Prostate gland (tissue), 2 donors: Measurements from ENCODE around the gene KCNK1. TPM values are rescaled to one million over a fixed set of nuclear protein-coding genes. Genes with fewer than 3 reads are reported as not detected.

ENCODE experiments used
- DNase-seq: peaks from one replicate; pipeline ENCODE4 v3.0.0-alpha.2; 2019; ENCODE audit warnings: low spot score
- H3K27ac ChIP-seq, 2 donors: fragments of 200-600 bp; sonication (generic); 2 replicates each; pipeline ENCODE4 v1.5.1; 2017 to 2019
- H3K27me3 ChIP-seq: fragments of 200-600 bp; sonication (generic); replicated peaks from 2 replicates; pipeline ENCODE4 v1.5.1; 2019; ENCODE audit not compliant: insufficient read depth
- H3K36me3 ChIP-seq, 2 donors: fragments of 200-600 bp; sonication (generic); 1 replicate in 1 of 2; 2 replicates in 1 of 2; pipeline versions ENCODE4 v1.5.1 to v1.8.1; 2017 to 2019
- H3K4me1 ChIP-seq: fragments of 200-600 bp; sonication (generic); replicated peaks from 2 replicates; pipeline ENCODE4 v1.5.1; 2019
- H3K4me3 ChIP-seq, 2 donors: fragments of 200-600 bp; sonication (generic); 2 replicates each; pipeline ENCODE4 v1.5.1; 2017 to 2019
- H3K9me3 ChIP-seq: fragments of 200-600 bp; sonication (generic); 2 replicates; pipeline ENCODE4 v1.5.1; 2017
- POLR2A ChIP-seq: fragments of 450-650 bp; IDR thresholded peaks from one replicate; pipeline ENCODE4 v1.6.1; 2016; ENCODE audit warnings: antibody characterized with exemption, mild to moderate bottlenecking
- POLR2AphosphoS5 ChIP-seq: sonication (generic); formaldehyde crosslinking; IDR thresholded peaks from one replicate; pipeline ENCODE4 v1.6.1; 2017; ENCODE audit warnings: antibody characterized with exemption
- WGBS: methylation state at CpG from one replicate; pipeline ENCODE4 v1.1.5; 2018; 5-methylcytosine and 5-hydroxymethylcytosine counted together
- intact Hi-C: fragments of 100-400 bp; cut with DNase I; formaldehyde crosslinking; loops from one replicate; pipeline ENCODE4 v1.14.2; 2022
- total RNA-seq, 2 donors: library from RNA; depleted of rRNA; stranded (reverse); fragments of >200 nt; gene quantifications; one replicate each; pipeline ENCODE4 v1.1.0, GENCODE V29; 2016
- TF ChIP-seq, protein P1 (sequence below), 4 experiments: fragments of 200-600 bp in 2 of 4; fragments of 450-650 bp in 2 of 4; sonication (generic) in 2 of 4; IDR thresholded peaks; 1 replicate in 3 of 4; 2 replicates in 1 of 4; pipeline ENCODE4 v1.5.1; 2016 to 2019; ENCODE audit warnings: antibody characterized with exemption in 4 of 4, mild to moderate bottlenecking in 2 of 4, moderate library complexity in 2 of 4

KCNK1 gene
- total RNA-seq, 2 donors from 2014 or later, result 4.0 to 9.7 TPM

DNA sequence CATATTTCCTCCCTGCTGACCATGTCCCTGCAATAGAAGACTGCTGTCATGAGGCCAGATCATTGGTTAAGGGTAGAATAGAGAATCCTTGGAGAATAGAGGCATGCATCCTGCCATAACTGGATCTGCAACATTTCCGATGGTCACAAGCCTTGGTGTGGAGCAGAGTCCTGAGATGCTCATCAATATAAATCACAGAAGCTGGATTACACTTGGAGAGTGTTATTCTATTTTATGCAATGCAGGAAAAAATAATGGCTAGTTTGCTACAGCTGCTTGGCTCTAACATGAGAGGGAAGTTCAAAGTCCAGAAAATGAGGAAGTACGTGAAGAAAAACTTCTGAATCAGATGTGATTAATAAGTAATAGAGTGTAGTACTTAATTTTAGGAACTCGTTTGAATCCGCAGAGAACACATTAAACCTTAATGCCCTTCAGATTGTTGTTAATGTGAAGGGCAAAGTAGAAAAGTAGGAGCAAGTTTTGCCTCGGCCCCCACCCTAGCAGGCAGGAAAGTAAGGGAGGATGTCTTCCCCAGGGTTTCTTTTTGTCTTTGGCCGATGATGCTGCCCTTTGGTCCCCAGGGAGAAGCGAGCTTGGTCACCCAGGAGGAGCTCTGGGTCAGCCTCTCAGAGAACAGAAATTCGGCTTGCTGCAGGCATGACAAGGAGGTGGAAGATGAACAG, 59.5 kb downstream of the KCNK1 start:
- H3K9me3 ChIP-seq, result no peaks in the 10 kb centered on the region
- no peaks in the 10 kb centered on the region for H3K36me3 ChIP-seq
- no peak overlapping the region for H3K4me3 ChIP-seq
- intact Hi-C loops, result no loop called here
- H3K27ac ChIP-seq, result no peak overlapping the region
- no peaks in the 10 kb centered on the region for H3K27me3 ChIP-seq
- DNase-seq, result no peak
- TF ChIP-seq, protein P1, sequence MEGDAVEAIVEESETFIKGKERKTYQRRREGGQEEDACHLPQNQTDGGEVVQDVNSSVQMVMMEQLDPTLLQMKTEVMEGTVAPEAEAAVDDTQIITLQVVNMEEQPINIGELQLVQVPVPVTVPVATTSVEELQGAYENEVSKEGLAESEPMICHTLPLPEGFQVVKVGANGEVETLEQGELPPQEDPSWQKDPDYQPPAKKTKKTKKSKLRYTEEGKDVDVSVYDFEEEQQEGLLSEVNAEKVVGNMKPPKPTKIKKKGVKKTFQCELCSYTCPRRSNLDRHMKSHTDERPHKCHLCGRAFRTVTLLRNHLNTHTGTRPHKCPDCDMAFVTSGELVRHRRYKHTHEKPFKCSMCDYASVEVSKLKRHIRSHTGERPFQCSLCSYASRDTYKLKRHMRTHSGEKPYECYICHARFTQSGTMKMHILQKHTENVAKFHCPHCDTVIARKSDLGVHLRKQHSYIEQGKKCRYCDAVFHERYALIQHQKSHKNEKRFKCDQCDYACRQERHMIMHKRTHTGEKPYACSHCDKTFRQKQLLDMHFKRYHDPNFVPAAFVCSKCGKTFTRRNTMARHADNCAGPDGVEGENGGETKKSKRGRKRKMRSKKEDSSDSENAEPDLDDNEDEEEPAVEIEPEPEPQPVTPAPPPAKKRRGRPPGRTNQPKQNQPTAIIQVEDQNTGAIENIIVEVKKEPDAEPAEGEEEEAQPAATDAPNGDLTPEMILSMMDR (IDR thresholded peaks at IDR 0.05), result no peak
- TF ChIP-seq POLR2AphosphoS5 (no peak), POLR2A (no peak)
- no peaks in the 10 kb centered on the region for H3K4me1 ChIP-seq
- 83% methylated on average over 8 of the region's 8 CpGs for WGBS

DNA sequence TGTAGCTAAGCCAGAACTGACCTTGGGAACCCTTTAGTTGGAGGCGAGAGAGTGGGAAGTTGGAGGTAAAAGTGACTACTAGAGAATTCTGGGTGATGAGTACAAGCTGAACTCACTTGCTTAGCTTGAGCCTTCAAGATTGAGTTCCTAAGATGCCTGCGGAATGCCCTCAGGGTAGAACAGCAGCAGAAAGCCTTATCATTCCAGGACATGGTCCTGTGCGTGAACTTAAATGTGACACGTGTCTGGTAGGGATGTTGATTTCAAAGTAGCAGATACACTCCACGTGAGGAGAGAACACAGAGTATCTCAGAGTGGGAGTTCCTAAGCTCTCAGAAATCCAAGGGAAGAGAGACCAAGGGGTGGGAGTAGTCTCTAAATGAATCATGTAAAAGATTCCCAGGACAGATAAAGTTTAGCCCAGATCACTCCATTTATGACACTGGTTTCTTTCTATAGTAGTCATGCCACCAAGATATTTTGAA, 60.1 kb downstream of the KCNK1 start:
- Histone ChIP-seq H3K36me3 (no peaks in the 10 kb centered on the region), H3K4me1 (no peaks in the 10 kb centered on the region), H3K4me3 (no peak overlapping the region), H3K27ac (no peak overlapping the region), H3K9me3 (no peaks in the 10 kb centered on the region), H3K27me3 (no peaks in the 10 kb centered on the region)
- intact Hi-C loops, result no loop called here
- WGBS, result 87% methylated on average over 5 of the region's 5 CpGs
- DNase-seq, result no peak
- TF ChIP-seq, protein P1 (IDR thresholded peaks at IDR 0.05), result no peak
- no peak for TF ChIP-seq POLR2A
- TF ChIP-seq POLR2AphosphoS5, result no peak

DNA sequence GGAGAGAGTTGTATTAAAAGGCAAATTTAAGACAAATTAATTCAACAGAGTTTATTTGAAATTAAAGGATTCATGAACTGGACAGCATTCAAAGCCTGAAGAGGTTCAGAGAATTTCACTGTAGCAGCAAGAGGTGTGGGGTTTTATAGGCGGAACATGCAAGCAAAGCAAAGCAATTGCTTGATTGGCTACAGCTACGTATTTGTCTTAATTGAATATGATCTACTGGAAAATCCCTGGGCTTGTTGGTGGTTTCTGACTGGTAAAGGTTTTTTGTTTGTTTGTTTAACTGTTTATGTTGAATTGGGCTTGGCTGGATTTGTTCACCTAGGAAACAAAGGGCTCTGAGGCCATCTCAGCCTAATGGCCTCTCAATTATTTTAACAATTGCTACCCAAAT, 61.5 kb downstream of the KCNK1 start:
- no peak overlapping the region for H3K27ac ChIP-seq
- no peak for DNase-seq
- intact Hi-C loops, result no loop called here
- TF ChIP-seq POLR2AphosphoS5 (no peak), POLR2A (no peak)
- TF ChIP-seq, protein P1 (IDR thresholded peaks at IDR 0.05), result no peak
- no peaks in the 10 kb centered on the region for H3K36me3 ChIP-seq
- H3K9me3 ChIP-seq, result no peaks in the 10 kb centered on the region
- H3K4me1 ChIP-seq, result no peaks in the 10 kb centered on the region
- no peaks in the 10 kb centered on the region for H3K27me3 ChIP-seq
- 97% methylated on average over 2 of the region's 2 CpGs for WGBS
- no peak overlapping the region for H3K4me3 ChIP-seq

DNA sequence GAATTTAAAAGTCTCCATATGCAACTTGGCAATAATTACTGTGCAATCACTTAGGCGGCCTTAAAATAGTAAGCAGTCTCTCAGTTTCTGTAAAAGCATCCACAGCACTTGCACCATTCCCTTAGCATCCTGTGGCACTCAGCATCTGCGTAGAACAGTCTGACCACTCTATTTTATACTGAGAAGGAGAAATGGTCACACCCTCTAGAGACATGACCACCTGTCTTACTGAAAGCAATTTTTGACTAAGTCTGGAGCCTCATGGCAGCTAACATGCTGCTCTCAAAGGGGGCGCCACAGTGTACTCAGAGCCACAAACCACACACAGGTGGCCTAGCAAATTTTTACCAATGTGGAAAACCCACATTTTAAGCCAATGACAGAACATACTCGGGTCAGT, 62.0 kb downstream of the KCNK1 start:
- Histone ChIP-seq H3K9me3 (no peaks in the 10 kb centered on the region), H3K27me3 (no peaks in the 10 kb centered on the region), H3K4me3 (no peak overlapping the region), H3K27ac (no peak overlapping the region), H3K36me3 (no peaks in the 10 kb centered on the region), H3K4me1 (no peaks in the 10 kb centered on the region)
- intact Hi-C loops, result no loop called here
- TF ChIP-seq POLR2A (no peak), POLR2AphosphoS5 (no peak)
- TF ChIP-seq, protein P1 (IDR thresholded peaks at IDR 0.05), result no peak
- DNase-seq, result no peak
- 93% methylated on average over 4 of the region's 4 CpGs for WGBS

DNA sequence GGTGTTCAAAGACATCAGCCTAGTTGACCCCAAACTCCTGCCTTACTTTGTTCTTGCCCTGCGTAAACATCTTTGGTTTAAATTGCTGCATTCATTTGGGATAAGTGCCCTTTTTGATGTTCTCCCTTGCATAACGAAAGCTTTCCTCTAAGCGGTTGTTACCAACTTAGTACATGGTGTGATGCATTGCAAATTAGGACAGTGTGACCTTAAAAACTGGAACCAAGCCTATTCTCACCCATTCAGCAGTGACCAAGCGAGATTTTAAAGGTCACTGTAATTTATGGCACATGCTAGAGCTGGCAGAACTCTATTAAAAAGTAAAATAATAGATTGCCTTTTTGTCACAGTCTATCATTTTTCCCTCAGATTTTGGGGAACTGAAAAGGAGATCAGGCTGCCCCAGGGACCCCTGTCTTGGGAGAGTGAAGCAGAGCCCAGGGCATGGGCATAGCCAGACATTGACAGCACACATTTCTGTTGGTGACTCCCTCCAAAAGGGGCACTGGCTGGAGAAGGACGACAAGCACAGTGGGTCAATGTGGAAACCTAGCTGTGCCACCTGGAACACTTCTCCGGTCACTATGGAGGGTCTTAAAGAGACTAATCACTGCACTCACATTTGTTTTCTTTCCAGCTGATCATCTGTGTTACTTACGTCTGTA, 63.9 kb downstream of the KCNK1 start:
- 81% methylated on average over 7 of the region's 7 CpGs for WGBS
- no peak overlapping the region for H3K4me3 ChIP-seq
- H3K4me1 ChIP-seq, result no peaks in the 10 kb centered on the region
- DNase-seq, result no peak
- H3K36me3 ChIP-seq, result no peaks in the 10 kb centered on the region
- intact Hi-C loops, result no loop called here
- H3K27ac ChIP-seq, result no peak overlapping the region
- H3K9me3 ChIP-seq, result no peaks in the 10 kb centered on the region
- H3K27me3 ChIP-seq, result no peaks in the 10 kb centered on the region
- TF ChIP-seq POLR2A, result no peak
- TF ChIP-seq, protein P1 (IDR thresholded peaks at IDR 0.05), result no peak
- no peak for TF ChIP-seq POLR2AphosphoS5
